GM23338 (cell line): ENCODE measurements around the gene CABLES2. TPM values are rescaled to one million over a fixed set of nuclear protein-coding genes. Genes with fewer than 3 reads are reported as not detected.

Source experiments
- ATAC-seq: fragments of 200-7000 bp; cut with Tn5 transposase; 3 replicates; pipeline ENCODE4 v1.9.1; 2020
- DNase-seq: peaks from one replicate; pipeline ENCODE4 v3.0.0-alpha.2; 2015; ENCODE audit warnings: low spot score
- H2AFZ ChIP-seq: fragments of 200-600 bp; sonication (generic); 2 replicates; pipeline ENCODE4 v1.8.0; 2016; ENCODE audit warnings: antibody characterized with exemption, mild to moderate bottlenecking, moderate library complexity
- H3F3A ChIP-seq: fragments of 200-600 bp; sonication (generic); replicated peaks from 2 replicates; pipeline ENCODE4 v1.8.0; 2017; ENCODE audit warnings: antibody characterized with exemption, mixed run types, low read depth
- H3K27ac ChIP-seq: fragments of 200-600 bp; sonication (generic); 2 replicates; pipeline ENCODE4 v1.6.1; 2016; ENCODE audit warnings: low read depth
- H3K27me3 ChIP-seq: fragments of 200-600 bp; sonication (generic); 2 replicates; pipeline ENCODE4 v1.8.0; 2016; ENCODE audit warnings: mild to moderate bottlenecking, mixed run types, moderate library complexity; ENCODE audit not compliant: insufficient read depth
- H3K36me3 ChIP-seq: fragments of 200-600 bp; sonication (generic); 2 replicates; pipeline ENCODE4 v1.8.0; 2016; ENCODE audit warnings: mild to moderate bottlenecking; ENCODE audit not compliant: insufficient read depth
- H3K4me1 ChIP-seq: fragments of 200-600 bp; sonication (generic); 2 replicates; pipeline ENCODE4 v1.8.0; 2016; ENCODE audit warnings: mild to moderate bottlenecking, moderate library complexity; ENCODE audit not compliant: insufficient read depth
- H3K4me2 ChIP-seq: fragments of 200-600 bp; sonication (generic); 2 replicates; pipeline ENCODE4 v1.7.1; 2017; ENCODE audit warnings: mixed run types
- H3K4me3 ChIP-seq: fragments of 200-600 bp; sonication (generic); 2 replicates; pipeline ENCODE4 v1.6.1; 2016; ENCODE audit warnings: mixed run types
- H3K79me2 ChIP-seq: fragments of 200-600 bp; sonication (generic); replicated peaks from 2 replicates; pipeline ENCODE4 v1.8.0; 2017; ENCODE audit warnings: mild to moderate bottlenecking; ENCODE audit not compliant: insufficient read depth
- H3K9me2 ChIP-seq: fragments of 200-600 bp; sonication (generic); 2 replicates; pipeline ENCODE4 v1.8.0; 2017; ENCODE audit not compliant: insufficient read depth
- H4K20me1 ChIP-seq: fragments of 200-600 bp; sonication (generic); replicated peaks from 2 replicates; pipeline ENCODE4 v1.8.0; 2017; ENCODE audit warnings: mild to moderate bottlenecking; ENCODE audit not compliant: insufficient read depth
- H3K27ac Mint-ChIP-seq: 2 replicates; pipeline ENCODE4 v1.8.0; 2020; ENCODE audit warnings: inconsistent platforms, mild to moderate bottlenecking, moderate library complexity, mixed read lengths
- H3K27me3 Mint-ChIP-seq: 3 replicates; pipeline ENCODE4 v1.8.0; 2022; ENCODE audit warnings: low read depth, mild to moderate bottlenecking, moderate library complexity, mixed read lengths, inconsistent platforms; ENCODE audit not compliant: insufficient read depth, poor library complexity
- H3K36me3 Mint-ChIP-seq: 3 replicates; pipeline ENCODE4 v1.8.0; 2021; ENCODE audit warnings: low read depth, mild to moderate bottlenecking, inconsistent platforms, moderate library complexity, mixed read lengths
- H3K4me1 Mint-ChIP-seq: 3 replicates; pipeline ENCODE4 v1.8.0; 2020; ENCODE audit warnings: mild to moderate bottlenecking, inconsistent platforms, mixed read lengths
- H3K4me3 Mint-ChIP-seq: 3 replicates; pipeline ENCODE4 v1.8.0; 2021; ENCODE audit warnings: moderate library complexity, mild to moderate bottlenecking, inconsistent platforms, mixed read lengths
- H3K9me3 Mint-ChIP-seq: 3 replicates; pipeline ENCODE4 v1.8.0; 2020; ENCODE audit warnings: moderate library complexity, mild to moderate bottlenecking, inconsistent platforms, mixed read lengths
- CREB1 ChIP-seq: fragments of 250-450 bp; sonication (Bioruptor Pico); IDR thresholded peaks from 2 replicates; pipeline ENCODE4 v1.5.0; 2020; ENCODE audit warnings: low read depth, mild to moderate bottlenecking, moderate library complexity
- EZH2phosphoT487 ChIP-seq: fragments of 200-600 bp; sonication (generic); IDR thresholded peaks from one replicate; pipeline ENCODE4 v1.8.1; 2018; ENCODE audit warnings: antibody characterized with exemption; ENCODE audit not compliant: unreplicated experiment
- JUNB ChIP-seq: IDR thresholded peaks from one replicate; pipeline ENCODE4 v1.6.1; 2016; ENCODE audit warnings: antibody characterized with exemption; ENCODE audit not compliant: unreplicated experiment
- NANOG ChIP-seq: IDR thresholded peaks from 2 replicates; pipeline ENCODE4 v1.6.1; 2016; ENCODE audit warnings: antibody characterized with exemption, borderline replicate concordance
- POLR2AphosphoS5 ChIP-seq: IDR thresholded peaks from 2 replicates; pipeline ENCODE4 v1.6.1; 2016; ENCODE audit warnings: antibody characterized with exemption, low read depth
- STAT1 ChIP-seq: IDR thresholded peaks from one replicate; pipeline ENCODE4 v1.6.1; 2016; ENCODE audit warnings: antibody characterized with exemption; ENCODE audit not compliant: unreplicated experiment
- polyA plus RNA-seq: library from polyadenylated mRNA; unstranded; fragments of >200 nt; fragmentation: Nextera tagmentation; extraction: Ambion mirVana; gene quantifications from 2 replicates; pipeline ENCODE4 v1.2.1, GENCODE V29; 2016
- total RNA-seq: library from RNA; depleted of rRNA; stranded (reverse); fragments of >200 nt; shearing (Covaris generic); gene quantifications from 2 replicates; pipeline ENCODE4 v1.2.3, GENCODE V29; 2014
- TF ChIP-seq, protein P1 (sequence below): IDR thresholded peaks from one replicate; pipeline ENCODE4 v1.6.1; 2018; ENCODE audit warnings: antibody characterized with exemption; ENCODE audit not compliant: unreplicated experiment
- TF ChIP-seq, protein P2 (sequence below), 2 experiments: fragments of 200-600 bp in 1 of 2; sonication (generic) in 1 of 2; conservative IDR thresholded peaks; 2 replicates each; pipeline versions ENCODE4 v1.5.1 to v1.6.1; 2016 to 2017; ENCODE audit warnings: antibody characterized with exemption in 2 of 2, low read depth in 2 of 2, mild to moderate bottlenecking in 2 of 2, moderate library complexity in 1 of 2
- TF ChIP-seq, protein P3 (sequence below): fragments of 250-450 bp; sonication (Bioruptor Pico); IDR thresholded peaks from 2 replicates; pipeline ENCODE4 v1.5.0; 2020; ENCODE audit warnings: mild to moderate bottlenecking, moderate library complexity

CABLES2 gene
- total and polyA plus RNA-seq, 2 experiments from 2014 or later = 4.3 to 12.7 TPM

DNA sequence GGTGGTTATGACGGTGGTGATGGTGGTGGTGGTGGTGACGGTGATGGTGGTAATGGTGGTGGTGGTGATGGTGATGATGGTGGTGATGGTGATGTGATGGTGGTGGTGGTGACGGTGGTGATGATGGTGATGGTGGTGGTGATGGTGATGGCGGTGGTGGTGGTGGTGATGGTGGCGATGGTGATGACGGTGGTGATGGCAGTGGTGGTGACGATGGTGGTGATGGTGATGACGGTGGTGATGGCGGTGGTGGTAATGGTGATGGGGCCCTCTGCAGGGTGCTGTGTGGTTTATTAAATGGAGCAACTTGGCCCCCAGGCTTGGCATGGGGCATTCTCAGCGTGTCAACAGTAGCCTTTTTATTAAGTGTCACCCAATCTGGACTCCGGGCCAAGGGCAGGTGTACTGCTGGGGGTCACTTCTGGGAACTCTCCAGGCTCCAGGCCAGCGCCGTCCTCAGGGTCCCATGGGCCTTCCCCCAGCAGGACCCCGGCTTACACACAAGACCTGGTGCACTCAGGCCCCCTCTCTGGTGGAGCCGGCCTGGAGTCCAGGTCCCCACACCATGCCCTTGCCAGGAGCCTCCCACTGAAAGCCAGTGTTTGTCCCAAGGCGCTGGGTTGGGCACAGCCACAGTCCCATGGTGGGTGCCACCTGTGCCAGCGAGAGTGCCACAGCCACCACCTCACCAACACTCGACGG is 8.8 kb downstream of the CABLES2 start (continued):
- TF ChIP-seq, protein P1, sequence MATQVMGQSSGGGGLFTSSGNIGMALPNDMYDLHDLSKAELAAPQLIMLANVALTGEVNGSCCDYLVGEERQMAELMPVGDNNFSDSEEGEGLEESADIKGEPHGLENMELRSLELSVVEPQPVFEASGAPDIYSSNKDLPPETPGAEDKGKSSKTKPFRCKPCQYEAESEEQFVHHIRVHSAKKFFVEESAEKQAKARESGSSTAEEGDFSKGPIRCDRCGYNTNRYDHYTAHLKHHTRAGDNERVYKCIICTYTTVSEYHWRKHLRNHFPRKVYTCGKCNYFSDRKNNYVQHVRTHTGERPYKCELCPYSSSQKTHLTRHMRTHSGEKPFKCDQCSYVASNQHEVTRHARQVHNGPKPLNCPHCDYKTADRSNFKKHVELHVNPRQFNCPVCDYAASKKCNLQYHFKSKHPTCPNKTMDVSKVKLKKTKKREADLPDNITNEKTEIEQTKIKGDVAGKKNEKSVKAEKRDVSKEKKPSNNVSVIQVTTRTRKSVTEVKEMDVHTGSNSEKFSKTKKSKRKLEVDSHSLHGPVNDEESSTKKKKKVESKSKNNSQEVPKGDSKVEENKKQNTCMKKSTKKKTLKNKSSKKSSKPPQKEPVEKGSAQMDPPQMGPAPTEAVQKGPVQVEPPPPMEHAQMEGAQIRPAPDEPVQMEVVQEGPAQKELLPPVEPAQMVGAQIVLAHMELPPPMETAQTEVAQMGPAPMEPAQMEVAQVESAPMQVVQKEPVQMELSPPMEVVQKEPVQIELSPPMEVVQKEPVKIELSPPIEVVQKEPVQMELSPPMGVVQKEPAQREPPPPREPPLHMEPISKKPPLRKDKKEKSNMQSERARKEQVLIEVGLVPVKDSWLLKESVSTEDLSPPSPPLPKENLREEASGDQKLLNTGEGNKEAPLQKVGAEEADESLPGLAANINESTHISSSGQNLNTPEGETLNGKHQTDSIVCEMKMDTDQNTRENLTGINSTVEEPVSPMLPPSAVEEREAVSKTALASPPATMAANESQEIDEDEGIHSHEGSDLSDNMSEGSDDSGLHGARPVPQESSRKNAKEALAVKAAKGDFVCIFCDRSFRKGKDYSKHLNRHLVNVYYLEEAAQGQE = no peak
- TF ChIP-seq, protein P2, sequence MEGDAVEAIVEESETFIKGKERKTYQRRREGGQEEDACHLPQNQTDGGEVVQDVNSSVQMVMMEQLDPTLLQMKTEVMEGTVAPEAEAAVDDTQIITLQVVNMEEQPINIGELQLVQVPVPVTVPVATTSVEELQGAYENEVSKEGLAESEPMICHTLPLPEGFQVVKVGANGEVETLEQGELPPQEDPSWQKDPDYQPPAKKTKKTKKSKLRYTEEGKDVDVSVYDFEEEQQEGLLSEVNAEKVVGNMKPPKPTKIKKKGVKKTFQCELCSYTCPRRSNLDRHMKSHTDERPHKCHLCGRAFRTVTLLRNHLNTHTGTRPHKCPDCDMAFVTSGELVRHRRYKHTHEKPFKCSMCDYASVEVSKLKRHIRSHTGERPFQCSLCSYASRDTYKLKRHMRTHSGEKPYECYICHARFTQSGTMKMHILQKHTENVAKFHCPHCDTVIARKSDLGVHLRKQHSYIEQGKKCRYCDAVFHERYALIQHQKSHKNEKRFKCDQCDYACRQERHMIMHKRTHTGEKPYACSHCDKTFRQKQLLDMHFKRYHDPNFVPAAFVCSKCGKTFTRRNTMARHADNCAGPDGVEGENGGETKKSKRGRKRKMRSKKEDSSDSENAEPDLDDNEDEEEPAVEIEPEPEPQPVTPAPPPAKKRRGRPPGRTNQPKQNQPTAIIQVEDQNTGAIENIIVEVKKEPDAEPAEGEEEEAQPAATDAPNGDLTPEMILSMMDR (conservative IDR thresholded peaks at IDR 0.05; ENCODE audit: low read depth in 2 of 2) = no peak
- TF ChIP-seq POLR2AphosphoS5 (no peak), JUNB (no peak), STAT1 (no peak)

DNA sequence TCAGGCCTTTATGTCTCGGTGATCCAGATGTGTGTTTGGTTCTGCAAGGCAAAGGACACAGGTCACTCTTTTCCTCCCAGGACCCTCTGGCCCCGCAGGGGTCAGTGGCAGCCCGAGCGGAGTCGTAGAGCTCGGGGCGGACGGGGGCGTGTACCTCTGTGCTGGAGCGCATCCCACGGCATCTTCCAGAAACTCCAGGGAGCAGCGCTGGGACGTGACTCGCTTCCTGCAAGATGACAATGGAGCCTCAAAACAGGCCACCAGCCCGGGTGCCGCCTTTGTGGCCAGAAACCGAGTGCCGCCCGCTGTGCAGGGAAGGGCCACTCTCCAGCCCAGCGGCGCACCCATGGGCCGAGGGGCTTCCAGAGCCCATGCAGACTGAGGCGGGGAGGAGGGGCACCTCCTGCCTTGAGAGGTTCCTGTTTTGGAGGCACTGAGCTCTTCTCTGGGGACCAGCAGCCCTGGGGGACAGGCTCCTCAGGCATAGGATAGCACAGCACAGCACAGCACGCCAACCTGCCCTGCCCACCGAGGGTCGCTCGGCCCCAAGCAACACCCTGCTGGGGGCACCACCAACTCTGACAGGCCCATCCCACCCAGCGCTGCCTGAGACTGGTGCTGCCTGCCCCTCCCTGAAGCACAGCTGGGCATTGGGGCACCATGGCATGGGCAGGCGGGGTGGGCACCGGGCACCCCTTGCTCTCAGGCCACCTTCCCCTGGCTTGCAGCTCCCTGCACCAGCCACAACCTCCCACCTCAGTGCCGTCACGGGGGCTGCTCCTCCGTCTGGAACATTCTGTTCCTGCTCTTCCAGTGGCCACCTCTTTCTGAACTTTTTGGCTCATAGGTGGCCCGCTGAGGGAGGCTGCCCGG is 10.5 kb downstream of the CABLES2 start:
- Histone ChIP-seq H3K27ac (no peak overlapping the region), H3K79me2 (no peaks in the 10 kb centered on the region), H4K20me1 (no peaks in the 10 kb centered on the region; the same call in 1 of the 2 replicates), H3F3A (no peaks in the 10 kb centered on the region), H3K4me3 (no peak overlapping the region), H3K9me2 (no peaks in the 10 kb centered on the region), H2AFZ (no peak overlapping the region), H3K4me1 (no peaks in the 10 kb centered on the region), H3K27me3 (no peaks in the 10 kb centered on the region), H3K36me3 (no peaks in the 10 kb centered on the region), H3K4me2 (no peak overlapping the region)
- H3K27ac Mint-ChIP-seq = no peak overlapping the region
- DNase-seq (no peak), ATAC-seq (no peak)
- peaks cover 18% of the 10 kb centered on the region for H3K27me3 Mint-ChIP-seq
- H3K4me3 Mint-ChIP-seq = no peak overlapping the region
- peaks cover 7% of the 10 kb centered on the region for H3K4me1 Mint-ChIP-seq
- H3K36me3 Mint-ChIP-seq = peaks cover 14% of the 10 kb centered on the region
- peaks cover 4% of the 10 kb centered on the region; the same call in 2 of the 3 replicates for H3K9me3 Mint-ChIP-seq
- no peak for TF ChIP-seq EZH2phosphoT487
- TF ChIP-seq CREB1 = no peak
- TF ChIP-seq NANOG = no peak
- no peak for TF ChIP-seq POLR2AphosphoS5
- TF ChIP-seq, protein P3, sequence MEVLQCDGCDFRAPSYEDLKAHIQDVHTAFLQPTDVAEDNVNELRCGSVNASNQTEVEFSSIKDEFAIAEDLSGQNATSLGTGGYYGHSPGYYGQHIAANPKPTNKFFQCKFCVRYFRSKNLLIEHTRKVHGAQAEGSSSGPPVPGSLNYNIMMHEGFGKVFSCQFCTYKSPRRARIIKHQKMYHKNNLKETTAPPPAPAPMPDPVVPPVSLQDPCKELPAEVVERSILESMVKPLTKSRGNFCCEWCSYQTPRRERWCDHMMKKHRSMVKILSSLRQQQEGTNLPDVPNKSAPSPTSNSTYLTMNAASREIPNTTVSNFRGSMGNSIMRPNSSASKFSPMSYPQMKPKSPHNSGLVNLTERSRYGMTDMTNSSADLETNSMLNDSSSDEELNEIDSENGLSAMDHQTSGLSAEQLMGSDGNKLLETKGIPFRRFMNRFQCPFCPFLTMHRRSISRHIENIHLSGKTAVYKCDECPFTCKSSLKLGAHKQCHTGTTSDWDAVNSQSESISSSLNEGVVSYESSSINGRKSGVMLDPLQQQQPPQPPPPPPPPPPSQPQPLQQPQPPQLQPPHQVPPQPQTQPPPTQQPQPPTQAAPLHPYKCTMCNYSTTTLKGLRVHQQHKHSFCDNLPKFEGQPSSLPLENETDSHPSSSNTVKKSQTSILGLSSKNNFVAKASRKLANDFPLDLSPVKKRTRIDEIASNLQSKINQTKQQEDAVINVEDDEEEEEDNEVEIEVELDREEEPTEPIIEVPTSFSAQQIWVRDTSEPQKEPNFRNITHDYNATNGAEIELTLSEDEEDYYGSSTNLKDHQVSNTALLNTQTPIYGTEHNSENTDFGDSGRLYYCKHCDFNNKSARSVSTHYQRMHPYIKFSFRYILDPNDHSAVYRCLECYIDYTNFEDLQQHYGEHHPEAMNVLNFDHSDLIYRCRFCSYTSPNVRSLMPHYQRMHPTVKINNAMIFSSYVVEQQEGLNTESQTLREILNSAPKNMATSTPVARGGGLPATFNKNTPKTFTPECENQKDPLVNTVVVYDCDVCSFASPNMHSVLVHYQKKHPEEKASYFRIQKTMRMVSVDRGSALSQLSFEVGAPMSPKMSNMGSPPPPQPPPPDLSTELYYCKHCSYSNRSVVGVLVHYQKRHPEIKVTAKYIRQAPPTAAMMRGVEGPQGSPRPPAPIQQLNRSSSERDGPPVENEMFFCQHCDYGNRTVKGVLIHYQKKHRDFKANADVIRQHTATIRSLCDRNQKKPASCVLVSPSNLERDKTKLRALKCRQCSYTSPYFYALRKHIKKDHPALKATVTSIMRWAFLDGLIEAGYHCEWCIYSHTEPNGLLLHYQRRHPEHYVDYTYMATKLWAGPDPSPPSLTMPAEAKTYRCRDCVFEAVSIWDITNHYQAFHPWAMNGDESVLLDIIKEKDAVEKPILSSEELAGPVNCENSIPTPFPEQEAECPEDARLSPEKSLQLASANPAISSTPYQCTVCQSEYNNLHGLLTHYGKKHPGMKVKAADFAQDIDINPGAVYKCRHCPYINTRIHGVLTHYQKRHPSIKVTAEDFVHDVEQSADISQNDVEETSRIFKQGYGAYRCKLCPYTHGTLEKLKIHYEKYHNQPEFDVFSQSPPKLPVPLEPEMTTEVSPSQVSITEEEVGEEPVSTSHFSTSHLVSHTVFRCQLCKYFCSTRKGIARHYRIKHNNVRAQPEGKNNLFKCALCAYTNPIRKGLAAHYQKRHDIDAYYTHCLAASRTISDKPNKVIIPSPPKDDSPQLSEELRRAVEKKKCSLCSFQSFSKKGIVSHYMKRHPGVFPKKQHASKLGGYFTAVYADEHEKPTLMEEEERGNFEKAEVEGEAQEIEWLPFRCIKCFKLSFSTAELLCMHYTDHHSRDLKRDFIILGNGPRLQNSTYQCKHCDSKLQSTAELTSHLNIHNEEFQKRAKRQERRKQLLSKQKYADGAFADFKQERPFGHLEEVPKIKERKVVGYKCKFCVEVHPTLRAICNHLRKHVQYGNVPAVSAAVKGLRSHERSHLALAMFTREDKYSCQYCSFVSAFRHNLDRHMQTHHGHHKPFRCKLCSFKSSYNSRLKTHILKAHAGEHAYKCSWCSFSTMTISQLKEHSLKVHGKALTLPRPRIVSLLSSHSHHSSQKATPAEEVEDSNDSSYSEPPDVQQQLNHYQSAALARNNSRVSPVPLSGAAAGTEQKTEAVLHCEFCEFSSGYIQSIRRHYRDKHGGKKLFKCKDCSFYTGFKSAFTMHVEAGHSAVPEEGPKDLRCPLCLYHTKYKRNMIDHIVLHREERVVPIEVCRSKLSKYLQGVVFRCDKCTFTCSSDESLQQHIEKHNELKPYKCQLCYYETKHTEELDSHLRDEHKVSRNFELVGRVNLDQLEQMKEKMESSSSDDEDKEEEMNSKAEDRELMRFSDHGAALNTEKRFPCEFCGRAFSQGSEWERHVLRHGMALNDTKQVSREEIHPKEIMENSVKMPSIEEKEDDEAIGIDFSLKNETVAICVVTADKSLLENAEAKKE (CRISPR knock-in tag) = no peak
